HG03460 (cell line): ENCODE measurements around the gene S100A13.
A peak's percentile ranks its signal among the peaks of the same experiment; 100 is the strongest.
"Not testable (repeated sequence)": the region's sequence is repeated elsewhere in the genome, so short reads cannot be mapped to it uniquely, and the experiment has no call there.

ENCODE experiments used
- ATAC-seq: cut with Tn5 transposase; IDR thresholded peaks from one replicate; pipeline ENCODE4 v1.9.1; 2021; ENCODE audit not compliant: unreplicated experiment

The S100A13 gene

DNA sequence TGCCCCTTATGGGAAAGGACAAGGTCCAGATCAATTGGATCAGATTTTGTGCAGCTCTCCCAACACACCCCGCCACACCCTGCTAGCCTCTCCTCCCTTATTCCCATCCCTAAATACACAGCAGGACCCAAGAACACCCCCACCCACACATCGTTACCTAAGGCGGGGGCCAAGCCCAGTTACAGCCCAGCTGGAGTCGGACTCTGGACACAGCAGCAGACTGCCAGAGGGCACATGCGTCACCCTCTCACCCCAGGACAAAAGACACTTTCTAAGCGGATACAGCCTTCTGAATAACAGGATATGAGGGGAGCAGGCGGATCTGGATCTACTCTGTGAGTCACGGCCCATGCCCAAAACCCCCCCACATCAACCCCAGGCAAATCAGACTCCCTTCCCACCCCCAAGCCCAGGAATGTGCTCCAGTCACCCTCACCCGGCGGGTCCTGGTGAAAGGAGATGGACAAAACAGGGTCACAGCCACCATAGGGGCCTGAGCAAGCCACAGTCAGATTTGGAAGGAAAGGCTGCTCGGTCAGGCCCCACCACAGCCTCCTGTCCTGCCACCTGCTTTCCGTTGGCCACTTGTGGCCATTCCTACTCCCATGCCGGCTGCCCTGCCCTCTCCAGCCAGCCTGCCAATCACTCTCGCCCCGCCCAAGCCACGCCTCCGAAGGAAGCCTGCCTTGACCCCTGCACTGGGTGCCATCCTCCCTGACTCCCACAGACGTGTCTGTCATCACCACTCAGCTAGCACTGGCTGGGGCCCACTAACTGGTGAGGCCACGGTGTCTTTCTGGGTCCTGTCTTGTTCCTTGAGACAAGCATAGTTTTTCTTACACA, 18.3 kb downstream of the S100A13 start:
- ATAC-seq: no peak

DNA sequence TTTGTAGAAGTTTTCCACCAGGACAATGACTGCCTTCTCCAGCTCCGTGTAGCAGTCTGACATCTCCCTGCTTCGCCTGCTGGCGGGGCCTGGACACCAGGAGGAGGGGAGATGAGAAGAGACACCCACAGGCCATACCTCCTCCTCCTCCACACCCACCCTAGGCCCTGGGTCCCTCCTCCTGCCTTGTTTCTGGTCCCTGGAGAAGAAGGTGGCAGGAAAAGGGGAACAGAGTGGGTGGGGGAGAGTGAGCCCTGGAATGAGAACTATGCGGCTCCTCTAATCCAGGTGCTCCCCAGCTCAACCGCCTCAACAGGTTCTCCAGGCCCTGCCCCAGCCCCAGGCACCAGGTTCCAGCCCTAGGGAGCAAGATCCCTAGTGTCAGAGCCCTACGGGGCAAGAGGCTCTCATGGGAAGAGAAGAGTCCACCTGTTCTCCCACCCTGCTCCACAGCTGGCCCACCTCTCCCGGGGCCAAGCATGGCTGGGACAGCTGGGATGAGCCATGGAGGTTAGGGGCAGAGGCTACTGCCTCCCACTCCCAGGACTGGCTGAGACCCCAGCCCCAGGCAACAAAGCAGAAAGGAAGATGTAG, 19.1 kb downstream of the S100A13 start:
- ATAC-seq: no peak

DNA sequence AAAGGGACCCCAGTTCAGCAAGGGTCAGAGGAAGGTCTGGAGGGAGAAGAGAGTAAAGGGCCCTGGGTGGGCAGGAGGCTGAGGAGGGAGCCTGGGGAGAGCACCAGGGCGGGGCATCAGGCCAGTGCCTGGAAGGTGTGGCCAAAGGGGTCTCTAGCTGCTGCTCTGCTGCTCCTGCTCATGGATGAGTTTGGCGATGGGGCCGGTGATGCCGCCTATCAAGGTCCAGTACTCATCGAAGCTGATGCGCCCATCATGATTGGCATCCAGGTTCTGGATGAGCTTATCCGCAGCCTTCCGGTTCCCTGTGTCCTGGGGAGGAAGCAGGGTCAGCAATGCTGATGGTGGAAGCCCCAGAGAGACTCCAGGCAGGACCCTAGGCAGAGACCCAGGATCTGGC, 19.9 kb downstream of the S100A13 start:
- no peak for ATAC-seq

DNA sequence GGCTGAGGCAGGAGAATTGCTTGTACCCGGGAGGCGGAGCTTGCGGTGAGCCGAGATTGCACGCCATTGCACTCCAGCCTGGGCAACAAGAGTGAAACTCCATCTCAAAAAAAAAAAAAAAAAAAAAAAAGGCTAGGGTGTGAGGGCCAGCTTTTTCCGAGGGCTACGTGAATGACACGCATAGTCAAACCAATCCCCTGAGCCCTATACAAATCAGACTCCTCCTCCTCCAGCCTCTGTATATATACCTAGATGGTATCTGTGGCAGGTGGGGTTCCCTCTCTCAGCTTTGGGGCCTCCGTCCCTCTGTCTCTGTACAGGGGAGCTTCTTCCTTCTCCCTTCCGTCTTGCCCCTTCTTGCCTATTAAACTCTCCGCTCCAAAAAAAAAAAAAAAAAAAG, 21.1 kb downstream of the S100A13 start:
- ATAC-seq: no peak

DNA sequence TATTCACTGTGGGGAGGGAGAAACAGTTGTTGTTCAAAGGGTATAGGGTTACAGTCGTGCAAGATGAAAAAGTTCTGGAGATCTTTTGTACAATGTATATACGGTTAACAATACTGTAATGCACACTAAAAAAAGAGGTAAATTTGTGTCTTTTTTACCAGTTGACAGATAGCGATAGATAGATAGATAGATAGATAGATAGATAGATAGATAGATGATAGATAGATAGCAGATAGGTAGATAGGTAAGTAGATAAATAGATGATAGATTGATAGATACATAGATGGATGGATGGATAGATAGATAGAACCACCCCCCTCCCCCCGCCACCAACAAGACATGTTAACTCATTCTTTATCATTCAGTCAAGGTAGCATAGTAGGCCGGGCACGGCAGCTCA, 24.6 kb downstream of the S100A13 start:
- ATAC-seq: no peak

DNA sequence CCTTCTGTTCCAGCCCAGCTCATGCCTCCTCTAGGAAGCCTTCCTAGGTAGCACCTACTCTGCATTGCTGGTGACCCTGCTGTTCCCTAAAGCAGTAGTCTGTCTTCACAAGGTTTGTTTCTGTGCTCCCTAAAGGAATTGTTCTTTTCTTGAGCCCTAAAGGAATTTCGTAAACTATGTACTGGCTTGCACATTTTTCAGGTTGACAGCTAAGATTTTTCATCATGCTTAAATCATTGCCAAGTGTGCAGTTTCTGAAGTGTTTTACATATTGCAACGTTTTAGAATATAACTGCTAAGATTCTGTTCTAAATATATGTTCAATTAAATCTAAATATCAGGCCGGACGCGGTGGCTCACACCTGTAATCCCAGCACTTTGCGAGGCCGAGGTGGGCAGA, 27.5 kb downstream of the S100A13 start:
- ATAC-seq: no peak

DNA sequence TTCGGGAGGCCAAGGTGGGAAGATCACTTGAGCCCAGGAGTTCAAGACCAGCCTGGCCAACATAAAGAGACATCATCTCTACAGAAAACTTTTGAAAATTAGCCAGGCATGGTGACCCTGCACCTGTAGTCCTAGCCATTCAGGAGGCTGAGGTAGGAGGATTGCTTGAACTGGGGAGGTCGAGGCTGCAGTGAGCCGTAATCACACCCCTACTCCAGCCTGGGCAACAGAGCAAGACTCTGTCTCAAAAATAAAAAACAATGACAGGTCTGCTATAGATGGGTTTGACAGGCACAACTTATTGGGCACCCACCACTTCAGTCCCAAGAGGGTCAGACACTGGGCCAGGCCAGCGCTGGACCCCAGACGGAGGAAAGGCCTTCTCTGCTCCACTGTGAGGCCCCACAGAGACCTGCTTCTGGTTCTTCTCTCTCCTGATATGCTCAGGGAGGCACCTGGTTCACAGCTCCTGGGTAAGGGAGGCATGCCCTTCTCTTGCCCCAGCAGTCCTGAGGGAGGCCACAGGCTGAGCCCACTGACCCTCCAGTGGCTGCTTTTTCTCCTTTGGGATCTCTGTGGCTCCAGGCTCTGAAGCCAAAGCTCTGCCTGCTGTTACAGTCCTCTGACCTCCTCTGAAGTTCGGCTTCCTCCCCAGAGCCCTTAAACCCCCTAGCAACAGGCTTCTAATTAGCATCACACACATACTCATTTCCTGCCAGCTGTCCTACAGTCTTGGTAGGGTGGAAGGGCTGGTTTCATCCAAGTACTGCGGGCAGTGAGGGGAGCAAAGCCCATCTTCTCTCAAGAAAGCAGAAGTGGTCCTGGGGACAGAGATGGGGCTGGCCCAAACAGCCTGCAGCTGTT, 28.8 kb downstream of the S100A13 start:
- peak; percentile 97 for ATAC-seq

DNA sequence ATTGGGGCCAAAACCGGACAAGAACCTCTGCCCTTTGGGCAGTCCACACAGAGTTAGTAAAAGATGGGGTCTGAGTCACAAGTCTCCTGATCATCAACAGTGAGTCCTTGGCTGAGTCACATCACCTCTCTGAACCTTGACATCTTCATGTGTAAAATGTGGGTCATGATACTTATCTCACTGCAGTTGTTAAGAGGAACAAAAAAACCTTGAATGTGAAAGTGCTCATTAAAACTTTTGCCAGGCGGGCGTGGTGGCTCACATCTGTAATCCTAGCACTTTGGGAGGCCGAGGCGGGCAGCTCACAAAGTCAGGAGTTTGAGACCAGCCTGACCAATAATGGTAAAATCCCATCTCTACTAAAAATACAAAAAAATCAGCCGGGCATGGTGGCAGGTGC, 30.1 kb downstream of the S100A13 start:
- ATAC-seq: no peak

DNA sequence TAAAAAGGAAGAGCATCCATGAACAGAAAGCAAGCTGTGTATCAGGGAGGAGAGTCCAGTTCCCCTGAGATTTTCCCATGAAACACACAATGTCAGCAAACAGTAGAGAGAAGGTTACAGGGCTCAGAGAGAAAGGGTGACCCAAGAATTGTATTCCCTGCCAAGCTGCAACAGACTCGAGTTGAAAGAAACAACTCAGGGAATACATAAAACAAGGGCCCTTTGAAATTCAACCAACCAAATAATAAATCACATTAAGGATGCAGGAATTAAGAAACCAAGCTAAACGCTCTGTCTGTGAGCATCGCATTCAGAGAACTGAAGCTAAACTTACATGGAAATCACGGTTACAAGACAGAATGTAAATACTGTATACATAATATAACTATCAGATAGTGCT, 34.6 kb downstream of the S100A13 start:
- ATAC-seq: no peak

DNA sequence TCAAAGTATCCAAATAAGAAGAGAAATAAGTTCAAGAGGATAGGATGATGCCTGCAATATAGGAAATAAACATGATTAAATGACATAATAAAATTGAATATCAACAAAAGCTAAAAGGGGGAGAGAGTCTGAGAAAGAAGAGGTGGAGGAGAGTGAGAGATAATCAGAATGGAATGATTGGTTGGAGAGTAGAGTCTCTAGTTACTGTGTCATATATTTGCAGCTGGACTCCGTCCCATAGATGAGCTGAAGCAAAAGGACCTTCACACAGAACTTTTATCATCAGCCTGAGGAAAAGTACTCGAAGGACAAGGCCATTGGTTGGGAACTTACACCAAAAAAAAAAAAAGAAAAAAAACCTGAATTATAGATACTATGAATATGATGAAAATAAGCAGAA, 38.8 kb downstream of the S100A13 start:
- no peak for ATAC-seq

DNA sequence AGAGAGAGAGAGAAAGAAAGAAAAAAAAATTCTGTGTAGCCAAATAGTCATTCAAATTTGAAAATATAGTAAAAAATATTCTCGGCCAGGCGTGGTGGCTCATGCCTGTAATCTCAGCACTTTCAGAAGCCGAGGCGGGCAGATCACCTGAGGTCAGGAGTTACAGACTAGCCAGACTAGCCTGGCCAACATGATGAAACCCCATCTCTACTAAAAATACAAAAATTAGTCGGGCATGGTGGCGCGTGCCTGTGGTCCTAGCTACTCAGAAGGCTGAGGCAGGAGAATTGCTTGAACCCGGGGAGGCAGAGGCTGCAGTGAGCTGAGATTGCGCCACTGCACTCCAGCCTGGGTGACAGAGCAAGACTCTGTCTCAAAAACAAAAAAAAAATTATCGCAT, 39.3 kb downstream of the S100A13 start:
- not testable (repeated sequence) for ATAC-seq

DNA sequence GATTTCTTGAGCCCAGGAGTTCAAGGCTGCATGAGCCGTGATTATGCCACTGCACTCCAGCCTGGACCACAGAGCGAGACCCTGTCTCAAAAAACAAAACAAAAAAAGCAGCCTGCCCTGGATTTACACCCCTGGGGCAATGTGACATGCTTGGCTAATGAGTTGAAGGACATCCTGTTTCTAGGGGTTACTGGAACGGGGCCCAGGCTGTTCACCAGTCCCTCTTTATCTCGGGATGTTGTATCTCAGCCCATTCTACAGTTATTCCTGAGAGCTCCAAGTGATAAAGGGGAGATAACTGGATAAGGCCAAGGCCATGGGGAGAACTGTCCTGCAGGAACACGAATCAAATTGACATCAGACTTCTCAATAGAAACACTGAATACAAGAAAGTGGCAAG, 40.0 kb downstream of the S100A13 start:
- ATAC-seq: no peak

DNA sequence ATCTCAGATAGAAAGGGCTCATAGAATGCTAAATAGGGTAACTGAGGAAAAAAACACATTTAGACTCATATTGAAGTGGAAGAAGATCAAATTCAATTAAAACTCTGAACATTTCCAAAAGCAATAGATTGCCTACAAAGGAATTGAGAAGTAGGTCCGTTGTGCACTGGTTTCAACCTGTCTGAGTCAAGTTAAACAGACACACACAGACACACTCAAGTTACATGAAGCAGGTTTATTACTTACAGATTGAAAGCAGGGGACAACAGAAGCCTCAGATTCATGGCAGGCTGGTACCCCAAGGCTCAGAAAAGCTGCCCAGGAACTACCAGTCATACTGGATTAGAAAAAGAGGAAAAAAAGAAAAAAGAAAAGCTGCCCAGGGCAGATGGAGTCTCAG, 41.0 kb downstream of the S100A13 start:
- ATAC-seq: no peak

DNA sequence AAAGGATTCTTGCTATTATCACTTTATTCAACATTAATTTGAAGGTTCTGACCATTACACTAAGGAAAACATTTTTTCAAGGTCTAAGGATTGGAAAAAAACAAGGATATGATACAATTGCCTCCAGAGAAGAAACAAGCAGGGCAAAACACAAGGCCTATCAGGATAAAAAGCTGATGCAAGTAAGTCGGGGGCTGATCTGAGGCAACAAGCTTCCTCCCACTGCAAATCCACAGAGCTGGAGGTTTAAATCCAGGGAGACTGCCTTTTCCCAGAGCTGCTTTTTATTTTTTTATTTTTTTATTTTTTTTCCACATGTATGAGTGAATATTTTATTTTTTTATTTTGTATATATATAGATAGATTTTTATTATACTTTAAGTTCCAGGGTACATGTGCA, 42.3 kb downstream of the S100A13 start:
- ATAC-seq: no peak

DNA sequence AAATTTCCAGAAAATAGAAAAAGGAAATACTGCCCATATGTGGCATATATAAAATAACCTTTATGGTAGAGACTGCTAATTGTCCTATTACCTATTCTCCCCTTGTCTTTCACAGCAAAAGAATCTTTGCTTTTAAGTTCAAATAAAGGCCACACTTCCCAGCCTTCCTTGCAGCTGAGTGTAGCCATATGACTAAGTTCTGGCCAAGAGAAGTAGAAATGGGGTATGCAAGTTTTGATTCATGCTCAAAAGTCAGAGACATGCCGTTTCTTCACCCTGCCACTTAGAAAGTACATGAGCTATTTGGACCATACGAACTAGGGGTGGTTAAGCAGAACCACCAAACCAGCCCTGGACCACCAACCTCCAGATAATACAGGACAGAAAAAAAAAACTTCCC, 43.3 kb downstream of the S100A13 start:
- ATAC-seq: no peak

DNA sequence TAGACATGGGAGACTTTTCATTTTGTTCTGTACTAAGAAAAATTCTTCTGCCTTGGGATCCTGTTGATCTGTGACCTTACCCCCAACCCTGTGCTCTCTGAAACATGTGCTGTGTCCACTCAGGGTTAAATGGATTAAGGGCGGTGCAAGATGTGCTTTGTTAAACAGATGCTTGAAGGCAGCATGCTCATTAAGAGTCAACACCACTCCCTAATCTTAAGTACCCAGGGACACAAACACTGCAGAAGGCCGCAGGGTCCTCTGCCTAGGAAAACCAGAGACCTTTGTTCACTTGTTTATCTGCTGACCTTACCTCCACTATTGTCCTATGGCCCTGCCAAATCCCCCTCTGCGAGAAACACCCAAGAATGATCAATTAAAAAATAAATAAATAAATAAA, 43.8 kb downstream of the S100A13 start:
- ATAC-seq: not testable (repeated sequence)

DNA sequence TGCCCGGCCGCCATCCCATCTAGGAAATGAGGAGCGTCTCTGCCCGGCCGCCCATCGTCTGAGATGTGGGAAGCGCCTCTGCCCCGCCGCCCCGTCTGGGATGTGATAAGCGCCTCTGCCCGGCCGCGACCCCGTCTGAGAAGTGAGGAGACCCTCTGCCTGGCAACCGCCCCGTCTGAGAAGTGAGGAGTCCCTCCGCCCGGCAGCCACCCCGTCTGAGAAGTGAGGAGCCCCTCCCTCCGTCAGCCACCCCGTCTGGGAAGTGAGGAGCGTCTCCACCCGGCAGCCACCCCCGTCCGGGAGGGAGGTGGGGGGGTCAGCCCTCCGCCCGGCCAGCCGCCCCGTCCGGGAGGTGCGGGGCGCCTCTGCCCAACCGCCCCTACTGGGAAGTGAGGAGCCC, 44.5 kb downstream of the S100A13 start:
- not testable (repeated sequence) for ATAC-seq

DNA sequence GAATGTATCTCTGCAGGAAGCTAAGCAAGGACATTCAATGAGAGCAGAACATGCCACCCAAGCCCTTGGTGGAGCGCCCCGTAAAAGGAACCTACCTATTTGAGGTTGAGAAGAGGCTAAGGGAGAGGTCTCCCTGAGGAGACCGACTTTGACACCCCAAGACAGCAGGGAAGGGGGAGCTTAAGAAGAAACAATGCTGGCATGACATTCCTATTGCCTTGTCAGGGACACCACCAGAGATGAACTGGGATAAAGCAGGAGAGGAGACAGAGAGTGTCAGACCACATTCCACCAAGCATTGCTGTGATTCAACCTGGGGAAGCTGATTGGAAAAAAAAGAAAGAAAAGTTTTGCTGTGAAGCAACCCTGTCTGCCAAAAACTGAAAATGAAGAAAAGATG, 48.4 kb downstream of the S100A13 start:
- no peak for ATAC-seq

DNA sequence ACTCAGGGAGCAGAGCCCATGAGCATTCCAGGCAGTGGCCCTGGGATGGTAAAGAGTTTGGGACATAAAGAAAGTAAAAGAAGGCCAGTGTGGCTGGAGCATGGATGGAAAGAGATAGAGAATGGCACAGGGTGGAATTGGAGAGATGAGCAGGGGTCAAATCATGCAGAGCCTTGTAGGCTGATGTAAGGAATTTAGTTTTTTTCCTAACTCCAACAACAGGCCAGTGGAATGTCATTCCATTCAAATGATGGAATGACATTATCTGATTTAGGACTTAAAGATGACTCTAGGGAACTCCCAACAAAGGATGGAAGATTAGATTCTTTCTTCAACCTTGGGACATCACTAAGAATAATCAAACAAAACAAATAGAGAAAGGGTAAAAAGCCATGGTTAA, 48.8 kb downstream of the S100A13 start:
- no peak for ATAC-seq

DNA sequence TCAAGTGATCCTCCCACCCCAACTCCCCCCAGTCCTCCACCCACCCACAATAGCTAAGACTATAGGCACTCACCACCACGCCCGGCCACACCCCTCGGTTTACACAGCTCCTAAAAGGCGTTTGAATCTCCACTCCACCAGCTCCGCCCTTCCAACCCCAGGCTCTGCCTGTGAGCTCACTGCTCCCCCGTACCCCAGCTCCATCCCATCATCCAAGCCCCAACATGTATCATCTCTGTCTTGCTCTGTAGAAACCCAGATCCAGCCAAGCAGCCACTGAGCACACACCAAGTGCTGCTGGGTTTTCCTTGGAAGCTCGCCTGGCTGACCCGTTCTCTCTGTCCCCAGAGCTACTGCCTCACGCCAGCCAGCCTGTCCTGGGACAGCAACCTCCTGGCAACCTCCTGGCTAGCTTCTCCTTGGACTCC, 49.7 kb downstream of the S100A13 start:
- ATAC-seq: no peak

DNA sequence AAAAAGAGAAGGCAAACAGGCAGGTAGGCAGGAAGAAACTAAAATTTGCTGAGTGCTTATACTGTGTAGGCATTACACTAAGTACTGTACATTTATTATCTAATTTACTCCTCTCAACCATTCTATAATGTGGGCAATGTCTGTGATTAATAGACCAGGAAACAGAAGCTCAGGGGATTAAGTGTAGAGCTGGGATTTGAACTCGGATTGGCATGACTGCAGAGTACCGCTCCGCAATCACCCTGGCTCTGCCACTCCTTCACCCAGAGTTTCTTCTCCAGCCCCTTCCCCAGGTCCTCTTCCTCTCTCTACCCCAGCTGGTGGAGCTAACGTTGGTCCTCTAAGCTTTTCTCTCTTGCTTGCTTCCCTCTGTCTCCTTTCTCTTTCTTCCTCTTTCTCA, 50.2 kb downstream of the S100A13 start:
- no peak for ATAC-seq

DNA sequence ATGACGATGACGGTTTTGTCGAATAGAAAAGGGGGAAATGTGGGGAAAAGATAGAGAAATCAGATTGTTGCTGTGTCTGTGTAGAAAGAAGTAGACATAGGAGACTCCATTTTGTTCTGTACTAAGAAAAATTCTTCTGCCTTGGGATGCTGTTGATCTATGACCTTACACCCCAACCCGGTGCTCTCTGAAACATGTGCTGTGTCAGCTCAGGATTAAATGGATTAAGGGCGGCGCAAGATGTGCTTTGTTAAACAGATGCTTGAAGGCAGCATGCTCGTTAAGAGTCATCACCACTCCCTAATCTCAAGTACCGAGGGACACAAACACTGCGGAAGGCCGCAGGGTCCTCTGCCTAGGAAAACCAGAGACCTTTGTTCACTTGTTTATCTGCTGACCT, 51.8 kb downstream of the S100A13 start:
- ATAC-seq: not testable (repeated sequence)
